ENCODE results near the gene RNF25. TPM values are rescaled to one million over a fixed set of nuclear protein-coding genes. Genes with fewer than 3 reads are reported as not detected.

The RNF25 gene
- total and polyA plus RNA-seq, 2 experiments from 2014 or later: 31.3 to 46.9 TPM

DNA sequence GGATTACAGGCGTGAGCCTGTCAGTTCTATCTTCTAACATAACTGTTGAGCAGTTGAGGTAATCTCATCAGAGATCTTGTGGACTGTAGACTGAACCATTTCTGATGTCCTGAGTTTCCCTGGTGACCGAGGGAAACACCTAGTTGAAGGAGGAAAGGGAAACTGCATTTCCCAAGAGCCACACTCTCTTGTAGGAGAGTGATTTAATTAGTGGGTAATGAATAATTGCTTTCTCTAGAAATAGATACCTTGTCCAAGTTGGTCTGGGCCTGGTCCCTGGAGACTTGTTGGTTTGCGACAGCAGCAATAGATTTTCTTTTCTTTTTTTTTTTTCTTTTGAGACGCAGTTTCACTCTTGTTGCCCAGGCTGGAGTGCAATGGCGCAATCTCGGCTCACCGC, 46.3 kb upstream of the RNF25 start:
- TF ChIP-seq, protein P1, sequence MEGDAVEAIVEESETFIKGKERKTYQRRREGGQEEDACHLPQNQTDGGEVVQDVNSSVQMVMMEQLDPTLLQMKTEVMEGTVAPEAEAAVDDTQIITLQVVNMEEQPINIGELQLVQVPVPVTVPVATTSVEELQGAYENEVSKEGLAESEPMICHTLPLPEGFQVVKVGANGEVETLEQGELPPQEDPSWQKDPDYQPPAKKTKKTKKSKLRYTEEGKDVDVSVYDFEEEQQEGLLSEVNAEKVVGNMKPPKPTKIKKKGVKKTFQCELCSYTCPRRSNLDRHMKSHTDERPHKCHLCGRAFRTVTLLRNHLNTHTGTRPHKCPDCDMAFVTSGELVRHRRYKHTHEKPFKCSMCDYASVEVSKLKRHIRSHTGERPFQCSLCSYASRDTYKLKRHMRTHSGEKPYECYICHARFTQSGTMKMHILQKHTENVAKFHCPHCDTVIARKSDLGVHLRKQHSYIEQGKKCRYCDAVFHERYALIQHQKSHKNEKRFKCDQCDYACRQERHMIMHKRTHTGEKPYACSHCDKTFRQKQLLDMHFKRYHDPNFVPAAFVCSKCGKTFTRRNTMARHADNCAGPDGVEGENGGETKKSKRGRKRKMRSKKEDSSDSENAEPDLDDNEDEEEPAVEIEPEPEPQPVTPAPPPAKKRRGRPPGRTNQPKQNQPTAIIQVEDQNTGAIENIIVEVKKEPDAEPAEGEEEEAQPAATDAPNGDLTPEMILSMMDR (IDR thresholded peaks at IDR 0.05; ENCODE audit: low read depth, low read length): no peak
- Histone ChIP-seq H3K4me1 (ENCODE audit: low read depth) (peaks cover 12% of the 10 kb centered on the region), H3K27me3 (no peaks in the 10 kb centered on the region), H3K27ac (no peak overlapping the region), H3K9me3 (ENCODE audit: low read depth) (no peaks in the 10 kb centered on the region), H3K36me3 (peaks cover 6% of the 10 kb centered on the region), H3K4me3 (no peak overlapping the region)
- DNase-seq (ENCODE audit: low read depth in 1 of 2, low spot score in 1 of 2): no peak

DNA sequence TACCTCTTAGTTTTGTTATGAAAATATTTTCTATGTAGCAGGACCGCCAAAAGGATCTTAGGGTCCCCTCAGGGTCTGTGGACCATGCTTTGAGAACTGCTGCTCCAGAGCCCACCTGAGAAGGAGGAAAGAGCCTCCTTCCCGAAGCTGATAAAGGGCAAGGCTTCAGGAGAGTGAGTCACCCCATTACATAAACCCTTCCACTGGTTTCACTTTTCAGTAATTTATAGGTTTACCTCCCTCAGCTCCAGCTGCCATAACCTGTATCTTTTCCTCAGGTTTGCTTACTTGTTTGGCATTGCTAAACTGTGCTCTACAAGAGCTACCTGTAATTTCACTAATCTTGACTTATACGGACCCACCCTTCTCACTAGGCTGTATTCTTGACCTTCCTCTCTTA, 45.5 kb upstream of the RNF25 start:
- H3K9me3 ChIP-seq (ENCODE audit: low read depth): no peaks in the 10 kb centered on the region
- TF ChIP-seq, protein P1 (IDR thresholded peaks at IDR 0.05; ENCODE audit: low read depth, low read length): no peak
- no peak overlapping the region for H3K4me3 ChIP-seq
- H3K36me3 ChIP-seq: peaks cover 6% of the 10 kb centered on the region
- DNase-seq (ENCODE audit: low read depth in 1 of 2, low spot score in 1 of 2): peak in 1 of 2 donors; percentile 32
- H3K27ac ChIP-seq: no peak overlapping the region
- H3K4me1 ChIP-seq (ENCODE audit: low read depth): peaks cover 4% of the 10 kb centered on the region
- H3K27me3 ChIP-seq: no peaks in the 10 kb centered on the region

DNA sequence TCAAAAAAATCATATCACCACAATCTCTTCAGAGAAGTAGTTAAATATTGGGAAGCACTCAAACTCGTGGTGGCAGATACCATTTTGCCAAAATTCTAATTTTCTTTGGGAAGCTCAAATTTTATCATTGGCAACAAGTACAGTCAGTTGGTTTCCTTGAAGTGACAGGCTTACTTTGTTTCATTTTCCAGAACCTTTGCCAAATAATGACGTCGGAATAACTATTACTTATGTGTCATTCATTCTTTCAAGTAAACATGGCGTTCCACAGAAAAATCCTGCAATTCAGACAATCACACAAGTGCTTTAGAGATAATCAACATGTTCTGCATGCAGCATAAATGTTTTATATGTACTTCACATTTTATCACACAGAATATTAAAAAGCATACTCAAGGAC, 44.3 kb upstream of the RNF25 start:
- Histone ChIP-seq H3K27ac (no peak overlapping the region), H3K9me3 (ENCODE audit: low read depth) (no peaks in the 10 kb centered on the region), H3K27me3 (no peaks in the 10 kb centered on the region), H3K4me3 (no peak overlapping the region), H3K36me3 (peaks cover 6% of the 10 kb centered on the region), H3K4me1 (ENCODE audit: low read depth) (peaks cover 5% of the 10 kb centered on the region)
- TF ChIP-seq, protein P1 (IDR thresholded peaks at IDR 0.05; ENCODE audit: low read depth, low read length): no peak
- peak in 1 of 2 donors; percentile 50 for DNase-seq (ENCODE audit: low read depth in 1 of 2, low spot score in 1 of 2)

DNA sequence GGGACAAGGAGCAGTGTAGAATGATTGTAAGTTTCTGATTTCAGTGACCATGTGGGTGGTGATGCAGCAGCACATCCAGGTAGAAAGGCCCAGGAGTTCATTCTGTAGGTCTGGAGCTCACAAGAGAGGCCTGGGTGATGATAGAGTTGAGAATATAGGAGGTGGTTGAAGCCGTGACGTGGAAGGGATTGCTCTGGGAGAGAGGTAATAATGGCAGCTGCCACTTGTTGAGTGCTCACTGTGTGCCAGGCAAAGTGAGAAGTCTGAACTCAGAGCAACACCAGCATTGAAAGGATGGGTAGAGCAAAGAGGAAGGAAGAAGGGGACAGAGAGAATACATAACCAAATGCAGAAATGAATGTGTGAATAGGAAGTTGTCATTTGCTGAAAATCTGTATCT, 42.1 kb upstream of the RNF25 start:
- DNase-seq (ENCODE audit: low read depth in 1 of 2, low spot score in 1 of 2): no peak
- TF ChIP-seq, protein P1 (IDR thresholded peaks at IDR 0.05; ENCODE audit: low read depth, low read length): no peak
- Histone ChIP-seq H3K9me3 (ENCODE audit: low read depth) (no peaks in the 10 kb centered on the region), H3K36me3 (peaks cover 6% of the 10 kb centered on the region), H3K27ac (no peak overlapping the region), H3K4me3 (no peak overlapping the region), H3K27me3 (no peaks in the 10 kb centered on the region), H3K4me1 (ENCODE audit: low read depth) (peaks cover 5% of the 10 kb centered on the region)

DNA sequence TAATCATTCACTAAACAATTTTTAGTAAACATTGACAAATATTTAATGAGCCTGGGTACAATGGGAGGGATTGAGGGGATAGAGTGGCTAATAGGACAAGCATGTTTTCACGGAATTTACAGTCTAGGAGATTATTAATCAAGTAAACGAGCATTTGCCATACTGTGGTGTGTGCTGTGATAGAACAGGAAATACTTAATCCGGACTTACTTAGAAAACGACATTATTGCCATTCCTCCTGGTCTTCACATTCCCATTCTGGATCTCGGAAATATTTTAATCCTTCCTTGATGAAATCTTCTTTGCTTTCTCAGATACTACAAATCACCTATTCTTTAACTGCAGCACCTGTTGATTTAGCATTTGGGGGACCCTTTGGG, 39.7 kb upstream of the RNF25 start:
- no peaks in the 10 kb centered on the region for H3K27me3 ChIP-seq
- peaks cover 5% of the 10 kb centered on the region for H3K4me1 ChIP-seq (ENCODE audit: low read depth)
- H3K9me3 ChIP-seq (ENCODE audit: low read depth): no peaks in the 10 kb centered on the region
- H3K4me3 ChIP-seq: peak overlapping the region; percentile 88
- H3K27ac ChIP-seq: peak overlapping the region; percentile 70
- TF ChIP-seq, protein P1 (IDR thresholded peaks at IDR 0.05; ENCODE audit: low read depth, low read length): no peak
- peaks cover 6% of the 10 kb centered on the region for H3K36me3 ChIP-seq
- peak in 1 of 2 donors; percentile 35 for DNase-seq (ENCODE audit: low read depth in 1 of 2, low spot score in 1 of 2)

Data from cardiac muscle cell (in vitro differentiated cells and primary cell).